Measurements from ENCODE around the gene WFDC5. TPM values are rescaled to one million over a fixed set of nuclear protein-coding genes. Genes with fewer than 3 reads are reported as not detected.

The WFDC5 gene
- total and polyA plus RNA-seq, 4 donors = not detected

- Histone ChIP-seq H3K27me3 (ENCODE audit: control insufficient read depth in 4 of 4, insufficient read depth in 4 of 4, low read length in 3 of 4) (peaks cover 0 to 4% (median 0%) of the 10 kb centered on the region in 4 donors), H3K4me3 (ENCODE audit: low read depth in 1 of 3, low read length in 3 of 3) (no peak overlapping the region), H3K27ac (ENCODE audit: low read depth in 1 of 2, low read length in 2 of 2) (no peak overlapping the region), H3K9ac (ENCODE audit: low read depth in 1 of 2, low read length in 2 of 2) (no peak overlapping the region), H3K9me3 (ENCODE audit: control insufficient read depth in 4 of 4, low read length in 3 of 4) (no peaks in the 10 kb centered on the region), H3K36me3 (ENCODE audit: control insufficient read depth in 4 of 4, insufficient read depth in 3 of 4, low read depth in 1 of 4, low read length in 3 of 4) (no peaks in the 10 kb centered on the region), H3K4me1 (ENCODE audit: control insufficient read depth in 4 of 4, insufficient read depth in 4 of 4, low read length in 3 of 4) (no peaks in the 10 kb centered on the region)
- no peak for DNase-seq (ENCODE audit: low spot score)
- TF ChIP-seq FOXA2 (IDR thresholded peaks at IDR 0.05) = no peak
- no peak for TF ChIP-seq HNF4A (conservative IDR thresholded peaks at IDR 0.05)
- TF ChIP-seq YY1 (IDR thresholded peaks at IDR 0.05) = no peak
- TF ChIP-seq HNF4G (IDR thresholded peaks at IDR 0.05) = no peak
- no peak for TF ChIP-seq EGR1 (IDR thresholded peaks at IDR 0.05; ENCODE audit: low read depth in 2 of 2)
- no peak for TF ChIP-seq FOXA1 (IDR thresholded peaks at IDR 0.05)
- TF ChIP-seq JUND (IDR thresholded peaks at IDR 0.05) = no peak
- no peak for TF ChIP-seq RXRA (IDR thresholded peaks at IDR 0.05)
- TF ChIP-seq NR2F2 (IDR thresholded peaks at IDR 0.05) = no peak
- no peak for TF ChIP-seq GABPA (IDR thresholded peaks at IDR 0.05 in 1 of 2, conservative IDR thresholded peaks at IDR 0.05 in 1 of 2)
- no peak for TF ChIP-seq MAX (IDR thresholded peaks at IDR 0.05)
- TF ChIP-seq TAF1 (conservative IDR thresholded peaks at IDR 0.05) = no peak
- no peak for TF ChIP-seq REST (IDR thresholded peaks at IDR 0.05)
- no peak for TF ChIP-seq SP1 (IDR thresholded peaks at IDR 0.05)
- no peak for TF ChIP-seq CTCF (IDR thresholded peaks at IDR 0.05; ENCODE audit: low read depth, low read length, missing input control)
- TF ChIP-seq RAD21 (IDR thresholded peaks at IDR 0.05) = no peak
- TF ChIP-seq ATF3 (IDR thresholded peaks at IDR 0.05) = no peak
- no peak for TF ChIP-seq ZBTB33 (IDR thresholded peaks at IDR 0.05)
- WGBS = 61% methylated on average over 4 of the region's 4 CpGs
Measured at GRCh38 chr20:45117581-45117980, 2.6 kb upstream of the WFDC5 start.
